GM10248 (cell line): Measurements from ENCODE around the gene GYS2.

Experiments used
- CTCF ChIA-PET: fragments of 300-600 bp; sonication (Branson Sonifier 250); formaldehyde crosslinking; extraction: SDS; loops from one replicate; lab custom pipeline; 2021; ENCODE audit warnings: antibody characterized with exemption; lab: Yijun Ruan, JAX
- POLR2A ChIA-PET: fragments of 350-650 bp; sonication (Branson Sonifier 250); formaldehyde crosslinking; extraction: SDS; loops from one replicate; lab custom pipeline; 2020; ENCODE audit warnings: antibody characterized with exemption; lab: Yijun Ruan, JAX
- DNase-seq: peaks from one replicate; pipeline ENCODE4 v3.0.0; 2012; ENCODE audit errors: extremely low spot score
- TF ChIP-seq, protein P1 (sequence below): IDR thresholded peaks from 2 replicates; pipeline ENCODE4 v1.5.1; 2012; ENCODE audit warnings: mild to moderate bottlenecking, low read depth; ENCODE audit errors: extremely low read depth, missing control alignments, control extremely low read depth

Gene GYS2

GRCh38 chr12:21627924-21628323, 23.3 kb upstream of the GYS2 start:
- TF ChIP-seq, protein P1, sequence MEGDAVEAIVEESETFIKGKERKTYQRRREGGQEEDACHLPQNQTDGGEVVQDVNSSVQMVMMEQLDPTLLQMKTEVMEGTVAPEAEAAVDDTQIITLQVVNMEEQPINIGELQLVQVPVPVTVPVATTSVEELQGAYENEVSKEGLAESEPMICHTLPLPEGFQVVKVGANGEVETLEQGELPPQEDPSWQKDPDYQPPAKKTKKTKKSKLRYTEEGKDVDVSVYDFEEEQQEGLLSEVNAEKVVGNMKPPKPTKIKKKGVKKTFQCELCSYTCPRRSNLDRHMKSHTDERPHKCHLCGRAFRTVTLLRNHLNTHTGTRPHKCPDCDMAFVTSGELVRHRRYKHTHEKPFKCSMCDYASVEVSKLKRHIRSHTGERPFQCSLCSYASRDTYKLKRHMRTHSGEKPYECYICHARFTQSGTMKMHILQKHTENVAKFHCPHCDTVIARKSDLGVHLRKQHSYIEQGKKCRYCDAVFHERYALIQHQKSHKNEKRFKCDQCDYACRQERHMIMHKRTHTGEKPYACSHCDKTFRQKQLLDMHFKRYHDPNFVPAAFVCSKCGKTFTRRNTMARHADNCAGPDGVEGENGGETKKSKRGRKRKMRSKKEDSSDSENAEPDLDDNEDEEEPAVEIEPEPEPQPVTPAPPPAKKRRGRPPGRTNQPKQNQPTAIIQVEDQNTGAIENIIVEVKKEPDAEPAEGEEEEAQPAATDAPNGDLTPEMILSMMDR, result no peak
- DNase-seq, result no peak
- ChIA-PET CTCF (no interaction called here), POLR2A (no interaction called here)

DNA sequence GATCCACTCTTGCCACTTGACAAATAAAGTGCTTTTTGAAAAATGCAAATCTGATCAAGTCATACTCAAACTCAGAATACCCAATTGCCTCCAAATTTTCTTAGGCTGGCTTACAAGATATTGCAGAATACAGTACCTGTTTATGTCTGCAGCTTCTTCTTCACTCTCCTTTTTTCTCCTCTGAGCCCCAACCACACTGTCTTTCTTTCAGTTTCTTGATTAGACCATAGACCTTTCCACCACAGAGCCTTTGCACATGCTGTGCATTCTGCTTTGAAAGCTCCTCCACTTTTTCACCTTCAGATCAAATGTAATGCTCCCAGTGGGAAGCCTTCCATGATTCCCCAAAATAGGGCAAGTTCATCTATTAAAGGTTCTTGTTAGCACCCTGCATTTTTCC, 13.9 kb upstream of the GYS2 start:
- TF ChIP-seq, protein P1, result no peak
- DNase-seq, result no peak
- POLR2A ChIA-PET, result no interaction called here
- CTCF ChIA-PET, result interaction anchor here (2.0 kb wide), 1 partner anchor 8 kb away, joined by 4 read pairs; no protein-coding TSS in a partner anchor

DNA sequence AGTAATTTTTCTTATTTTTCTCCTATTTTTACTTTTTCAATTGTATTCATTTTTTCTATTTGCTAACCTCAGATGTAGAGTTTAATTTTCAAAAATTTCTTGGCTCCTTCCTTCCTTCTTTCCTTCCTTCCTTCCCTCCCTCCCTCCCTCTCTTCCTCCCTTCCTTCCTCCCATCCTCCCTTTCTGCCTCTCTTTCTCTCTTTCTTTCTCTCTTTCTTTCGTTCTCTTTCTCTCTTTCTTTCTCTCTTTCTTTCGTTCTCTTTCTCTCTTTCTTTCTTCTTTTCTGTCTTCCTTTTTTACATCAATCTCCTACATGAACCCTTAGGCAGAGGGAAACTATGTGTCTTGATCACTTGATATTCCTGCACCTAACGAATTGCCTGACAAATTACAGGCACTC, 12.4 kb upstream of the GYS2 start:
- TF ChIP-seq, protein P1, result no peak
- no peak for DNase-seq
- CTCF ChIA-PET, result no interaction called here
- POLR2A ChIA-PET, result no interaction called here

DNA sequence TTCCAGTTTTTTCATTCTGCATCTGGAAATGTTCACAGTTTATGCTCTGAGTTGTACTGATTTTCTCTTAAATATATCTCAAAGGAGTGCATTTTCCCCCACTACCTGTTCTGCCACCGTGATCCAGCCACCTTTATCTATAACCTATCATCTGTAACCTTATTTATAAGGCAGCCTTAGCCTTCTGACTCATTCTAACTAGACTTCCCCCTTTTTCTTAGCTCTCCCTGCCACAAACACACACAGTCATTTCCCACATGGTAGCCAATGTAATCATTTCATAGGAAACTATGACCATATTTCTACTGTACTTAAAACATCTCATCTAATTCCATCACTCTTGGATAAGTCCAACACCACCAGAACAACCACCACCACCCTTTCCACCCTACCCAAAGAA, 10.8 kb upstream of the GYS2 start:
- POLR2A ChIA-PET, result no interaction called here
- TF ChIP-seq, protein P1, result no peak
- CTCF ChIA-PET, result no interaction called here
- no peak for DNase-seq

GRCh38 chr12:21614506-21614905, 9.9 kb upstream of the GYS2 start:
- POLR2A ChIA-PET, result no interaction called here
- TF ChIP-seq, protein P1, result no peak
- no peak for DNase-seq
- CTCF ChIA-PET, result no interaction called here

- TF ChIP-seq, protein P1, result no peak
- no peak for DNase-seq
- ChIA-PET POLR2A (no interaction called here), CTCF (no interaction called here)
Measured at GRCh38 chr12:21613931-21614330, 9.3 kb upstream of the GYS2 start.

GRCh38 chr12:21608196-21608595, 3.5 kb upstream of the GYS2 start:
- DNase-seq, result no peak
- ChIA-PET CTCF (interaction anchor here (1.2 kb wide), 1 partner anchor 72 kb away, joined by 4 read pairs; no protein-coding TSS in a partner anchor), POLR2A (no interaction called here)
- TF ChIP-seq, protein P1, result no peak
